Lower leg skin (tissue), 3 donors: ENCODE data around the gene MTHFD2L.

ENCODE experiments used
- POLR2A ChIP-seq, 2 donors: fragments of 450-650 bp; IDR thresholded peaks; one replicate each; pipeline ENCODE4 v1.6.1; 2016 to 2017; ENCODE audit warnings: antibody characterized with exemption in 2 of 2, mild to moderate bottlenecking in 1 of 2, moderate library complexity in 1 of 2
- TF ChIP-seq, protein P1 (sequence below), 3 donors: fragments of 450-650 bp; IDR thresholded peaks; one replicate each; pipeline ENCODE4 v1.5.1; 2016; ENCODE audit warnings: antibody characterized with exemption in 3 of 3, mild to moderate bottlenecking in 3 of 3, moderate library complexity in 2 of 3

GRCh38 chr4:74121643-74122579 is 36.0 kb upstream of the MTHFD2L start:
- TF ChIP-seq, protein P1, sequence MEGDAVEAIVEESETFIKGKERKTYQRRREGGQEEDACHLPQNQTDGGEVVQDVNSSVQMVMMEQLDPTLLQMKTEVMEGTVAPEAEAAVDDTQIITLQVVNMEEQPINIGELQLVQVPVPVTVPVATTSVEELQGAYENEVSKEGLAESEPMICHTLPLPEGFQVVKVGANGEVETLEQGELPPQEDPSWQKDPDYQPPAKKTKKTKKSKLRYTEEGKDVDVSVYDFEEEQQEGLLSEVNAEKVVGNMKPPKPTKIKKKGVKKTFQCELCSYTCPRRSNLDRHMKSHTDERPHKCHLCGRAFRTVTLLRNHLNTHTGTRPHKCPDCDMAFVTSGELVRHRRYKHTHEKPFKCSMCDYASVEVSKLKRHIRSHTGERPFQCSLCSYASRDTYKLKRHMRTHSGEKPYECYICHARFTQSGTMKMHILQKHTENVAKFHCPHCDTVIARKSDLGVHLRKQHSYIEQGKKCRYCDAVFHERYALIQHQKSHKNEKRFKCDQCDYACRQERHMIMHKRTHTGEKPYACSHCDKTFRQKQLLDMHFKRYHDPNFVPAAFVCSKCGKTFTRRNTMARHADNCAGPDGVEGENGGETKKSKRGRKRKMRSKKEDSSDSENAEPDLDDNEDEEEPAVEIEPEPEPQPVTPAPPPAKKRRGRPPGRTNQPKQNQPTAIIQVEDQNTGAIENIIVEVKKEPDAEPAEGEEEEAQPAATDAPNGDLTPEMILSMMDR (IDR thresholded peaks at IDR 0.05) = no peak
- no peak for TF ChIP-seq POLR2A (IDR thresholded peaks at IDR 0.05)
